Fibroblast of gingiva (primary cell): ENCODE results near the gene ADAMTS4.
A peak's percentile ranks its signal among the peaks of the same experiment; 100 is the strongest.

Experiments used
- DNase-seq: peaks from one replicate; pipeline ENCODE4 v3.0.0-alpha.2; 2011; ENCODE audit warnings: low read depth

ADAMTS4 gene

DNA sequence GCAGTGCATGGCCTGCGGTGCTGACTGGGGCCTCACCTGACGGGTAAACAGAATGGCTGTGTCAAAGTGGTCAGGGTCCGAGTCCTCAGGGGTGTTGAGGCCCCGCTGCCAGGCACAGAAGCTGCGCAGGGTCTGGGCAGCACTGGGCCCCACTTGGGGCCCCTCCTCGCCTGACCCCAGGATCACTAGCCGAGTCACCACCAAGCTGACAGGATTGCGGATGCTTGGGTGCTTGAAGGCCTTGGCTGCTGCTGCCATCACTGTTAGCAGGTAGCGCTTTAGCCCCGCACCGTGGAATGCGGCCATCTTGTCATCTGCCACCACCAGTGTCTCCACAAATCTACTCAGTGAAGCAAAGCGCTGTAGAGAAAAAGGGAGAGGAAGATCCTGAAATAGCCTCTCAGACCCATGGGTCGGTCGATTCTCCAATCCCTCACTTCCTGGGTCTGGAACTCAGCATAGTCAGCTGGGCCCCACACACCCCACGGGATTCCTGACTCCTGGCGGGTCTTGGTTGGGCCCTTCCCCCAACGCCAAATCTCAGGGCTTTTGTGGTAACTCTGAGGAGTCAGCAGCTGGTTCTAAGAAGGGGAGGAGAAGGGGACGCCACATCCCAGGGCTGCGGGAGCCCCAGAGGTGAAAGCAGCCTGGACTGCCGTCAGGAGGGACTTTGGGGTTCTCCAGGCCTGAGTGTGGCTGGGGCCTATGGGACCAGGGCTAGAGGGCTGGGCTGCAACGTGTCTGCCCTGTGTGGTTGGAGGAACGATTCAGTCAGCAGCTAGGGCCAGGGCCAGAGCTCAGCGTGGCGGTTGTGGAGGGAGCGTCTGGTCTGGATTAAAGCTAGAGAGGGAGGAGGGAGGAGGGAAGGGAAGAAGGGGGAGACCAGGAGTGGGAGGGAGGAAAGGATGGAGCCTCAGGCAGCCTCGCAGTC, 2.1 kb downstream of the ADAMTS4 start:
- DNase-seq, result peak; percentile 94

DNA sequence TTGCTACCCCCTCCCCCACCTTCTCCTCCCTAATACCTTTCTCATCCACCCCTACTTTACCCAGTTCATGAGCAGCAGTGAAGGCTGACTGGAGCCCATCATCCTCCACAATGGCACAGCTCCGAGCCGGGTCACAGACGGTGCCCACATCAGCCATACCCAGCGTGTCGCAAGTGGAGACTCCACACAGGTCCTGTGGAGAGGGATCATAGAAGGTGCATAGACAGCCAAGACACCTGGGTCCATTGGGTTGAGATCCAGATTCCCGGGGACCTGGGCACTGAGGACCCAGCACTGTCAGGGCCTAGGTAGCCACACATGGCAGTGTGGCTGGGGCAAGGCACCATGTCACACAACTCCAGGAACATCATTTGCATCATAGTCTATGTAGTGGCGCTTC, 2.7 kb downstream of the ADAMTS4 start:
- DNase-seq, result no peak

DNA sequence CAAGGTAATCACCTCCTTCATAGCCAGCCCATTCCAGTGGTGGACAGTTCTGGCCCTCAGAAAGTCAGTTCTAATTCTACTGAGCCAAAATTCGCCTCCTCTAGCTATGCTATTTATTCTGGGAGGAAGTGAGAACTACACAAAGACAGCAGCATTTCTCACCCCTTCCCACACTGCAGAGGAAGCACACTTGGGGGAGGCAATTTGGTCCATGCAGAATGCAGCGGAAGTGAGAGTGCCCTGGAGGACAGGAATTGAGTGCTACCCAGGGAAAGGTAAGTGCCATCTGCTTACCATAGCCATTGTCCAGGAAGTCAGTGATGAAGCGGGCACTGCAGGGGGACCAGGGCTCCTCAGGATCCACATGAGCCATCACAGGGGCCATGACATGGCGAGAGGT, 3.7 kb downstream of the ADAMTS4 start:
- DNase-seq, result no peak

DNA sequence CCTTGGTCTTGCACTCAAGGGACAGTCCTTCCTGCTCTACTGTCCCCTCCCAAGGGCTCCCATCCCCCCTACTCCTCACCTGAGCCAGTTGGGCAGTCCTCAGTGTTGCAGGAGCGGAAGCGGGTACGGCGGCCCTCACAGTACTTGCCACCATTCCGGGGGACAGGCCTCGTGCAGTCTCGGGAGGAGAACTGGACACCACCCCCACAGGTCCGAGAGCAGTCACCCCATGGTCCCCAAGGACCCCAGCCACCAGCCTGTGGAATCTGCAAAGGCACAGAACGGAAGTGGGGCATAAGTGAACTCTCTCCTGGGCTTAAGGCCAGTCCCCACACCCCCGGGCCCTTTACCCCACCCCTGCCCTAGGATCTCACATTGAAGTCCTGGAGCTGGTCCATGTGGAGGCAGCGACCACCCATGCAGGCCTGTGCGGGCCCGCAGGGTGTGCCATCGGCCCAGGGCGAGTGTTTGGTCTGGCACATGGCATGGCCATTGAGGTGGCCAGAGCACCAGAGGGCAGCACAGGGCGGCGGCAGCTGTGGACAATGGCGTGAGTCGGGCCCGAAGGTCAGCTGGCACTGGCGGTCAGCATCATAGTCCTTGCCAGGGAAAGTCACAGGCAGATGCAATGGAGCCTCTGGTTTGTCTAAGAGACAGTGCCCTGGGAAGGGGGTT, 5.2 kb downstream of the ADAMTS4 start:
- DNase-seq, result peak; percentile 69

DNA sequence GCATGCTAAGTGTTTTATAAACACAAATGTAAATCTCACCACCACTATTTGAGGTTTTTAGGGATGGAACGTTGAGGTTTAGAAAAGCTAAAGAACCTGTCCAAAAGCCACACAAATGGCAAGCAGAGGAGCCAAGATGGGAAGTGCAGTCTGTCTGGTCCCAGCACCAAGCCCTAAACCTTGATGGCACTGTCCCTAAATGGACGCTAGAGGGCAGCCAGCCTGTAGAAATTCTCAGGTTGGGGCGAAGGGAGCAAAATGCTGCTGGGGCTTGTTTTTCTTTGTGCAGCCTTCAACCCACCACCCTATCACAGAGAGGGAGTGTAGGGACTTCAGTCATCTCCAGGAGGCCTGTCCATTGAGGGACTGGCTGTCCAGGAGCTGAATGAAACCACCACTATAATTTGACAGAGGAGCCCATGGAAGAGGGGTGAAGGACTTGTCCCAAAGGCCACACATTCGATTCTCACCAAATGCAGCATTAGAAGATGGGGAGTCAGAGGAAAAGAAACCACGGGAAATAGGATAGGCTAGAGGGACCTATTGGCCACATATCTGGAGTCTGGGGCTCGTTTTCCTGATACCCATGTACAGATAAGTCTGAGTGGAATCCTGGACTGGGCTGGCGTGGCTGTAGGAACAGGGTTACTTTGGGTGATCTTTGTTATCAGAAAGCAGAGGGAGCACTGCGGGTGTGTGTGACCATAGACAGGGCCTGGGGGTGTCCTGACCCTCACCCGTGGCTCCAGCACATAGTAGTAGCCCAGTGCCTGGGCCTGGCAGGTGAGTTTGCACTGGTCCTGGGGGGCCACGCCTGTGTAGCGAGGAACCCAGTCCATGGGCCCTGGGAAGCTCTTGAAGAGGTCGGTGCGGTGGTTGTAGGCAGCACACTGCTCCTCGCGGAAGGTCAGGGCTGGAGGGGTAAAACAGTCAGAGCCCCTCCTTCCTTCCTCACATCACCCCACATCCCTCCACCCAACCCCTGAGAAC, 6.1 kb downstream of the ADAMTS4 start:
- DNase-seq, result peak; percentile 66

DNA sequence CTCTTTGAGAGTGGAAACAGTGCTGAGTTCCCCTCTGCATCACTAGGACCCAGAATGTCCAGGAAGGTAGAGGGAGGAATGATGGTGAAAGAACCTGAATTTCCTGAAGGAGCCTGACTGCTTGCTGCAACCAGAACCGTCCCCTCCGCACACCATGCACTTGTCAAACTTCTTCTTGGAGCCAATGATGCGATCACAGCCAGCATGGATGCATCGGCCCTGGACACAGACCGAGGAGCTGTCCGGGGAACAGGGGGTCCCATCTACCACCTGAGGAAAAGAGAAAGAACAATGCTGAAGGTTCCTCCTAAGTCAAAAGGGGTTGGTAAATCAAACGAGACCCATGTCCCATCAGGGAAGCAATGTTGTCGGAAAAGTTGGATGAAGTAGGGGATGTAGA, 6.9 kb downstream of the ADAMTS4 start:
- no peak for DNase-seq

DNA sequence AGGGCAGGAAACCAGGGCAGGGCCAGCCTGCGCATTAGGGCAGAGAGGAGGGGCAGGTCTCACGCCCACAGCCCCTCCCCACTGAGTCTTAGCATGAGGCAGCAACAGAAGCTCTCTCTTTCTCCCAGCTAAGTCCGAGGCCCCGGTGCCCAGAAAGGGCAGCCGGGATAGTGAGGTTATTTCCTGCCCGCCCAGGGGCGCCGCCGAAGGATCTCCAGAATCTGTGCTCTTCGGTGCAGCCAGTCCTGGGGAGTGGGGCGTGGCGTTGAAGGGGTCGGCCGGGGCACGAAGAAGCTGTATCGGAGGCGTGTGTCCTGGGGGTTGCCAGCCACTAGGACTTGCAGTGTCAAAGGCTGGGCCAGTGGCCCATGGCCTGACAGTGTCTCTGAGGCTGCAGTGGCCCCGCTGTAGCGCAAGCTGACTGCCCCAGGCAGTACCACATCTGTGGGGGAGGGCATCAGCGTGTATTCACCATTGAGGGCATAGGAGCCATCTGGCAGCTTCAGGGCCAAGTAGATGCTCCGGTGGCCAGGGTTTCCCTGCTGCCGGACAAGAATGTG, 7.8 kb downstream of the ADAMTS4 start:
- no peak for DNase-seq

DNA sequence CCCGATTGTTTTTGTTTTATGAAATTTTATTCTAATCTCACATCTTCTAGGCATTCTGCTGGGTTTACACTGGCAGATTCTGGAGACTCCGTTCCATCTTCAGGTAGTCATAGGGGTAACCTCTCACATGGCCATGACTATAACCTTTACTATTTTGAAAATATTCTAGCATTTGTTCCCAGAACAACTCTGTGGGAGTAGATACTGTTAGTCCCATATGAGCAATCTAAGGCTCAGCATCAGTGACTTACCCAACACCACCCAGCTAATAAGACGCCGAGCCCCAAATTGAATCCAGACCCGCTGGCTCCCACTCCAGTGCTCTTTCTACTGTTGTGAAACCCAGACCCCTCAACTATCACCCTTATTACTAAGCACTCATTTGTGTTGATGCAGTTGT, 9.8 kb downstream of the ADAMTS4 start:
- DNase-seq, result peak; percentile 94

DNA sequence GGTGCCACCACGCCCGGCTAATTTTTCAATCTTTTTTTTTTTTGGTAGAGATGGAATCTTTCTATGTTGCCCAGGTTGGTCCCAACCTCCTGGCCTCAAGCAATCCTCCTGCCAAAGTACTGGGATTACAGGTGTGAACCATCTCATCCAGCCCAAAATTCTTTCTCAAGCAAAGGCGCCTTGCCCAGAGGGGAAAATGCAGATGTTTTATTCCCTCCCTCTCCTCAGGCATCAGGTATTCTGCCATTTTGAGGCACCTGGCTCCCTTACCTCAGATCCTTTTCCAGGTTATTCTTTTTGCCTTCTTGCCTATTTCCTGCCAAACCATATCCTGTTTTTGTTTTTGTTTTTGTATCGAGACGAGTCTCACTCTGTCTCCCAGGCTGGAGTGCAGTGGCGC, 10.5 kb downstream of the ADAMTS4 start:
- DNase-seq, result no peak

DNA sequence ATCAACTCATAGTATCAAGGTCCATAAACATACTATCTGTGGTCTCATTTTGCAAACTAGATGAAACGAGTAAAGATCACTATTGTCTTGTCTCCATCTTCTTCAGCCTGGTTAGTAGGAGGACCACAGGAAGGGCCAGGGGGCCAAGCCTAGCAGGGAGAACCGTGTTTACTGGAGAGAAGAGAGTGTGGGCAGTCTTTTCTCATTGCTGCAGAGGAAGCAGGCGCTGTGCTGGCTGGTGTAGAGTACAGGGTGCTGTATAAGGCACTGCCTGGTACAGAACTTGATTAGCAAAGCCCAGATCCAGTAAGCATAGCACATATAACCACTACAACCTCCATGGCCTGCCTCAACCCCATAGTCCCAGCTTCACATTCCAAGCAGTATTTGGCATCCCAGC, 11.5 kb downstream of the ADAMTS4 start:
- DNase-seq, result no peak

DNA sequence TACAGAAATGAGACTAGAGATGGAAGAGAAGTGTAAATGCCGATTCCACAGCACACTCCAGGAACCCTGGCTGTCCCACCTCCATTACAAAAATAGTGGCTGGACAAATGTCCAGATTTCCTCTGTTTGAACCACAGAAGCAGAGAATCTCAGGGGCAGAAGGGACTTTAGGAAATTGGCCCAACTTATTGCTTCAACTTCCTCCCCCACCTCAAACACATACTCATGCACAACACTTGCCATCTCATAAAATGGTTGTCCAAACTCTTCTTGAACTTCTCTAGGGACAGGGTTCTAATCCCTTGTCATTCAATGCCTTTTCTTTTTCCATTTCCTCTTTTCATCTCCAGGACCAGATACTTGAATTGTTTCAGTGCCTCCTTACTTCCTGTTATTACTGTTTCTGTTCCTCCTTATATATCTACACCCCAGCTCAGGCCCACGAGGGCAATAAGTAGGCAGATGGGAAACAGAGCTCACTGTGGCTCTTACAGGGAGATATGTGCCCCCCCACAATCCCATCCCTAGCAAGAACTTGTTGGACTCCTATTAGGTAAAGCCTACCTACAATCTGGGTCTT, 13.0 kb downstream of the ADAMTS4 start:
- no peak for DNase-seq

DNA sequence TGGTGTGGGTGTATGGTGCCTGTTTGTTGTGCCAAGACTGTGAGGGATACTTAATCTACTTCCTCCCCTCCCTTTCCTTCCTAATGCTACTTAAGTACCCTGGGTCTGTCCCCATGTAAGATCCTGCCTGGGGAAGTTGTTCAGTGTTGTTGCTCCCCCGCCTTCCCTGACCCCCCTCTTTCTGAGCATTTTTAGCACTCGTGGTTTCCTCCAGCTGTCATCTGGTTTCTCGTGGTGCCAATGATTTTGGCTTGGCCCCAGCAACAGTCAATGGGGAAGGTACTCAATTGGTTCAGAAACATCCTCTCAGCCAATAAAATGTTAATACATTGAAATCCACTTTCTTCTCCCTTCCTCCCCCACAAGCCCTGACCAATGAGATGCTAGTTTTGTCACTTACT, 13.6 kb downstream of the ADAMTS4 start:
- peak; percentile 70 for DNase-seq

DNA sequence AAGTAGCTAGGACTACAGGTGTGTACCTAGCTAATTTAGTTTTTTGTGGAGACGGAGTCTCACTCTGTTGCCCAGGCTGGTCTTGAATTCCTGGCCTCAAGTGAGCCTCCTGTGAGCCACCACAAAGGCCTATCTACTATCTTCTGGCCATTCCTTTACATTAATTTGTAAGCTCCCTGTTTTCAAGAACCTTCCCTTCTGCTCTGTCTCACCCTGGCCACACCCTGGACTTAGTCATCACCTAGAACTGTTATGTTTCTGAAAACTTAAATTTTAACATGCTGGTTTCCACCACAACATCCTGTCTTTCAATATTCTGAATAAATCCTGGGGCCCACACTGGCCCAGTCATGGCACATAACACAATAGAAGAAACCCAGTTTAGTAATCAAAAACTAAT, 16.6 kb downstream of the ADAMTS4 start:
- DNase-seq, result no peak

DNA sequence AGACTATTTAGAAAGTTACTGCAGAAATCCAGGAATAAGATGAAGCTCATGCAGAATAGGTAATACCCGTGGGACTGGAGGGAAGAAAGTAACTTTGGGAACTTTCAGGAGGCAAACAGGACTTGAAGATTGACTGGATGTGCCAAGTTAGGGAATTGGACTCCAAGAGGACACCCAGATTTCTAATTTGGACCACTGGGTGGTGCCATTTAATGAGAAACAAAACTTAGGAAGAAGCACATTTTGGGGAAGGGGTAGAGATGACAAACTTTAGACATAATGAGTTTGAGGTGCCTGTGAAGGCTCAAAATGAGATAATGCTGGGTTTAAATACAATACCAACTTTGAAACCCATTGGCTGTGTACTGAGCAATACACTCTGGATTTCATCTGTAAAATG, 18.2 kb downstream of the ADAMTS4 start:
- no peak for DNase-seq

DNA sequence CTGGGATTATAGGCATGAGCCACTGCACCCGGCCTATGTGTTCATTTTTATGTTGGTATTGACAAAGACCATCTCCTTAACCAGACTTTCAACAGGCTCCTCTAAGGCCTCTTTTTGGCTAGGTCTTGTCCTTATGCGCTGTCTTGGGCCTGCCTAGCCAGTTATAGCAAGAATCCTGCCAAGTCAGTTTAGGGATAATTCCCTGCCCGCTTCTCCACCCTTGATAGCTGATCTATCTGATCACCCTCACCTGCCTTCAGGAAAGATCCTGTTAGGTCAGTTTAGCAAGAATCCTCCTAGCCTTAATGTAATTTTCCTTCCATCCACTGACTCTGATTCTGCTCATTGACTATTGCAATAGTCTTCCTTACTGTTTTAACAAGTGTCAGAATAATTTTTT, 19.2 kb downstream of the ADAMTS4 start:
- no peak for DNase-seq

DNA sequence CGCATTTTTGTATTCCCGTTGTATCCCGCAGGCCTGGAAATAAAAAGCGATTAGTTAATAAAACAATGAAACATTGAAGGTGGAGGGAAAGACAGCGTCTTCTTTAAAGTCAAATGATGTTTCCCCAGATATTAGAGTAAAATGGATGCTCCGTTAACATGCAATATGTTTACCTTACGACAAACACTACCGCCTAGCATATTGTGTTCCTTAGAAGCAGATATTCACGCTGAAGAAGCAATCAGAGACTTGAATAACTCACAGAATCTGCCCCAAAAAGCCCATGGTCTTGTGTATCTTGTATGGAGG, 21.0 kb downstream of the ADAMTS4 start:
- no peak for DNase-seq

DNA sequence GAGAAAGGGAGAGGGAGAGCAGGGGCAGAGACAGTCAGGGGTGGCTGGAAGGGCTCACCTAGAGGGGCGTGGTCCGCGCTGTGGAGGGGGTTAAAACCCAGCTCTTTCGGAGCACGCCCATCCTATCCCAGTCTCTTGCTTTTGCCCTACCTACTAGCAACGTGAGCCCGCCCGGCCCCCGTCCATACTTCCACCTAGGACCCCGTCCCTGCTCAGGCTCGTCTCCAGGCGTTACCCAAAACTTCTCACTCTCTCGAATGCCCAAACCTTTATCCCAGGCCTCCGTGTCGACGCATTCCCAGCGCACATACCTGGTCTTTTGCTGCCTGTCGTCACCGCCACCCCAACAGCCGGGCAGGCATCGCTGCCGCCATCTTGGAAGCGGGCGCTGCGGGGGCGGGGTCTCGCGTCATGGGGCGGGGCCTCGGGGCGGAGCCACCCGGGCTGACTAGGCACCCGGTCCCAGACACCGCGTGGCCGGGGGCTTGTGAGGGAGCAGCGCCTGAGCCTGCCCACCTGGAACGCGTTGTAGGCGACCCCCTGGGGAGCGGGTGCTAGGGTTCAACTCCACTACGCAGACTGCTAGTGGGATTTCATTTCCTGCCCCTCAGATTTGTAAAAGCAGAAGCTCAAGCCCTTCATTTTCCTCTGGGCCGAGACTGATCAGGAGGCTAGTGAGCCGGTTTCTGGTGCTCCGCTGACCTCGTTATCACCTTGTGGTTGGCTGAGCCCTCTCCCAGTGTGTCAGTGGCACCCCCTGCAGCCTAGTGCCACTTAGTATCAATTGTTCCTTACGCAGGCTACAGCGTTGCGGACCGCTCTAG, 21.5 kb downstream of the ADAMTS4 start, which contains the start of gene B4GALT3:
Gene B4GALT3, minus strand, starts transcription at position 396 of the 824 bp plus-strand sequence. CDS start 1,447 bp downstream, outside the sequence.
- peak; percentile 68 for DNase-seq

DNA sequence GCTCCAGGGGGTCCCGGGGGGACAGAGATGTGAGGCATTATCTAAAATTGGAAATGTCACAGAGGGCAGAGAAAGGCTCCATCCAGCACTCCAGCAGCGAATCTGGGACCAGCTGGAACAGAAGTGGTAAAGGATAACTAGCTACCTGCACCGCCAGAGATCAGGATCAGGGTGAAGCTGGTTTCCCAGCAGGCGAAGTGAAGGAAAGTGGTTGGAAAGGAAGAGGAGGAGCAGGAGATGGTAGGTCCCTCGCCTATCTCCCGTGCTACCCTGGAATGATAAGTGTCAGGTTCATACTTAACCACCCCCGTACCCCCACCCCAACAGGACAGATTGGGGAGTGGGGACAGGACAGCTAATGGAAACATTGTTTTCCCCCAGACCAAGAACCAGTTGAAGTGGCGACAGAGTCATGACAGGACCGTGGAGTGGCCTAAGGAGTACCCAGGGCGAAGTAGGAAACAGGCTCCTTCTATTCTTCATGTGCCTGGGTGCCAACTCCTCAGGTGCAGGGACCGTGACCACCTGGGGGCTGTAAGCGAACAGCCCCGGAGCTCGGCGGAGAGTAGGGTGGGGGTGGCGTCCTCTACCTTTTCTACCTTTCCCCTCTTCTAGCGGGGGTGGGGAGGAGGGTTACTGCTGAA, 22.3 kb downstream of the ADAMTS4 start:
- no peak for DNase-seq

DNA sequence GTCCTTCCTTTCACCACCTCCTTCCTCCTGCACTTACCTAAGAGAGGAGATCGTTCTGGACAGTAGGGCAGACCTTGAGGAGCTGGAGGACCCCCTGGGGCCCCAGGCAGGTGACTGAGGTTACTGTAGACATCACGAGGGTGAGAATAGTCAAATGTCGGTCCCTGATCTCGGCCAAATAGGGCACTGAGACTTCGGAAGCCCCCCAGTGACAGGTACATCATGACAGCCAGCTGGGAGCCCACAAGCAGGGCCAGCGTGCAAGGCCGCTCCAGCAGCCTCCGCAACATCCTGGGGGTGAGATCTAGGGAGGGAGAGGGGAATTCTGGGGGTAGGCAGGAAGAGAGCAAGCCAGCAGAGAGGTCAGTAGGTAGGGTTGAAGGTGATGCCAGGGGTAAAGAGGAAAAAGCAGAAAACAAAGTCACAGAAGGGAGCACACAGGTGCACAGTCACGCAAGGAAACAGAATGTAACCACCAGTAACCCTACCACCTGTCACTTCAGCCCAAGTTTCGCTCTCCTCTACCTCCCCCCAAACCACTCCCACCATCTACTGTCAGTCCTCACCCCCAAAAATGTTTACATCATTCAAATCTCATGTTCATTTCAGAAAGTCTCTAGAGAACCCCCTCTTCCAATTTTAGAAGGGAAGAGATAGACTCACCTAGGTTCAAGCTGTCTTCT, 22.9 kb downstream of the ADAMTS4 start:
- DNase-seq, result no peak

DNA sequence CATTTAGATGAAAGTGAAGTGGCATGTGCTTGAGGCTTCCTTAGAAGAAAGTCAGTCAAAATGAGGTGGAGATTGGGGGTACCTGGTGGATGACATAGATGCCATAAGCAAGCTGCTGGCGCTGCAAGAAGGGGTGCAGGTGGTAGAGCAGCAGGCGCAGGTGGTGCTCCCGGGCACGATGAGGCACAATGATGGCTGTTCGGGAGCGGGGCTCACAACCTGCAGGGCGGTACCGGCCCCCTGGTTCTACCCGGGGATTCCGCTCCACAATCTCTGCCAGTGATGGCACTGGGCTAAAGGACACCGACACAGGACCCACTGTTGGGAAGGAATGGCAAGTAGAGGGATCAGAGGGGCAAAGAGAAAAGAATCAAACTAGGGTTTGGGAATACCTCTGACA, 23.9 kb downstream of the ADAMTS4 start:
- DNase-seq, result no peak
